Measurements from ENCODE around the gene SEC14L1. TPM values are rescaled to one million over a fixed set of nuclear protein-coding genes. Genes with fewer than 3 reads are reported as not detected.

The SEC14L1 gene
- total RNA-seq, 2 experiments from 2014 or later, result 86.5 to 88.8 TPM

GRCh38 chr17:77186141-77186604, 45.4 kb downstream of the SEC14L1 start:
- peak; percentile 85 for DNase-seq
- H3K9me3 Mint-ChIP-seq (ENCODE audit: insufficient read depth), result no peaks in the 10 kb centered on the region
- no peak overlapping the region for H3K27ac Mint-ChIP-seq
- no peak overlapping the region for H3K4me3 Mint-ChIP-seq
- POLR2A ChIA-PET, result interaction anchor here (0.7 to 1.5 kb wide), 2 partner anchors 21 to 98 kb away, joined by 3 to 4 read pairs; no protein-coding TSS in a partner anchor
- H3K4me1 Mint-ChIP-seq (ENCODE audit: low read depth), result peaks cover 52% of the 10 kb centered on the region
- CTCF ChIA-PET, result interaction anchor here (1.2 kb wide), 1 partner anchor 99 kb away, joined by 3 read pairs; no protein-coding TSS in a partner anchor
- H3K36me3 Mint-ChIP-seq (ENCODE audit: low read depth), result peaks cover 38% of the 10 kb centered on the region
- peak; percentile 78 for ATAC-seq
- no peaks in the 10 kb centered on the region for H3K27me3 Mint-ChIP-seq (ENCODE audit: low read depth)

DNA sequence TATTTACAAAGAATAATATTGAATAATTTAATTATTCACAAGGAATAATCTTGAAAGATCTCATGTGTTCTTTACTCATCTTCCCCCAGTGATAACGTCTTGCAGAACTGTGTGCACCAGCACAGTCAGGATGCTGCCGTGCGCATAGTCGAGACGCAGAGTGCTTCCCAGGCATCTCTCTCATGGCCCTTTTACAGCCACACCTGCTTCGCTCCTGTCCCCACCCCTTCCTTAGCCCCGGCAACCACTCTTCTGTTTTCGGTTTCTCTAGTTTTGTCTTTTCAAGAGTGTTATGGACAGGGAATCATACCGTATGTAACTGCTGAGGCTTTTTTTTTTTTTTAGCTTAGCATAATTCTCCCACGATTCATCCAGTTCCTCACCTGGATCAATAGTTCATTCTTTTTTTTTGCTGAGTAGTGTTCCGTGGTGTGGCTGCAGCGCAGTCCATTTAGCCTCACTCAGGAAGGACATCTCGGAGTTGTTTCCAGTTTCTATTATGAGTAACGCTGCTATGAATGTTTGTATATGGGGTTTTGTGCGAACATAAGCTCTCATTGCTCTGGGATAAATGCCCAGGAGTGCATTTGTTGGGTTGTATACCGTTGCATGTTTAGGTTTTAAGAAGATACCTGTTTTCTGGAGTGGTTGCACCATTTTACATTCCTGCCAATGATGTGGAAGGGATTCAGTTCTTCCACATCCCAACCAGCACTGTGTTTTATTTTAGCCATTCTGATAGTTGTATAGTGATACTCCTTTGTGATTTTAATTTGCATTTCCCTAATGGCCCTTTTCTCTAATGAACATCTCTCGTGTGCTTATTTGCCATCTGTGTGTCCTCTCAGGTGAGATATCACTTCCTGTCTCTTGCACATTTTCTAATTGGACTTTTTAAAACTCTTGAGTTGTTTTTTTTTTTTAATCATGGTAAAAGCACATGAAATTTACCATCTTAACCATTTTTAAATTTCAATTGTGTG, 47.6 kb downstream of the SEC14L1 start:
- Mint-ChIP-seq H3K4me3 (peak overlapping the region; percentile 39), H3K27me3 (ENCODE audit: low read depth) (no peaks in the 10 kb centered on the region), H3K9me3 (ENCODE audit: insufficient read depth) (no peaks in the 10 kb centered on the region), H3K36me3 (ENCODE audit: low read depth) (peaks cover 41% of the 10 kb centered on the region), H3K4me1 (ENCODE audit: low read depth) (peaks cover 37% of the 10 kb centered on the region), H3K27ac (peak overlapping the region; percentile 88)
- DNase-seq (no peak), ATAC-seq (no peak)
- ChIA-PET CTCF (interaction anchor here (1.4 to 1.7 kb wide), 3 partner anchors 20 to 97 kb away, joined by 3 to 5 read pairs (median 4); partner anchors contain the start of gene SEC14L1), POLR2A (interaction anchor here (0.6 to 1.2 kb wide), 4 partner anchors 46 to 452 kb away, joined by 3 to 5 read pairs (median 4); no protein-coding TSS in a partner anchor)

DNA sequence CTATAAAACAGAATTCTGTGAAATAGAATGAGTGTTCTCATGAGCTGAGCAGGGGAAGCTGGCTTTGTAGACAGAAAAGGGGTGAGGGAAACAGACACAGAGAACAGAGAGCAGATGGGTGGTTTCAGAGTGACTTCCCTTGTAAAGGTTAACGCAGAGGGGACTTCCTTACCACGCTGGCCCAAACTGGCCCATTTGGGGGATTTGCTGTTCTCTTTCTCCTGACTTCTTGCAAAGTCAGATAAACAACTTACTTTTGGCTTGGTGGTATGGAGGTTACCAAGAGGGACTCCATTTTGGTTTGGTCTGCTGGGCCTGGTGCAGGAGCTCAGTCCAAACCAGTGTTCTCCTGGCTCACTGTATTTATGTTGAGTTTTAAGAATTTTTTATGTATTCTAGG, 48.4 kb downstream of the SEC14L1 start:
- Mint-ChIP-seq H3K36me3 (ENCODE audit: low read depth) (peaks cover 47% of the 10 kb centered on the region), H3K9me3 (ENCODE audit: insufficient read depth) (no peaks in the 10 kb centered on the region), H3K4me1 (ENCODE audit: low read depth) (peaks cover 37% of the 10 kb centered on the region), H3K27me3 (ENCODE audit: low read depth) (no peaks in the 10 kb centered on the region), H3K27ac (peak overlapping the region; percentile 88), H3K4me3 (peak overlapping the region; percentile 39)
- DNase-seq, result peak; percentile 49
- CTCF ChIA-PET, result interaction anchor here (1.4 to 1.7 kb wide), 3 partner anchors 21 to 98 kb away, joined by 3 to 5 read pairs (median 4); partner anchors contain the start of gene SEC14L1
- ATAC-seq, result peak; percentile 55
- POLR2A ChIA-PET, result interaction anchor here (1.0 to 1.2 kb wide), 3 partner anchors 47 to 100 kb away, joined by 3 to 5 read pairs (median 4); no protein-coding TSS in a partner anchor

DNA sequence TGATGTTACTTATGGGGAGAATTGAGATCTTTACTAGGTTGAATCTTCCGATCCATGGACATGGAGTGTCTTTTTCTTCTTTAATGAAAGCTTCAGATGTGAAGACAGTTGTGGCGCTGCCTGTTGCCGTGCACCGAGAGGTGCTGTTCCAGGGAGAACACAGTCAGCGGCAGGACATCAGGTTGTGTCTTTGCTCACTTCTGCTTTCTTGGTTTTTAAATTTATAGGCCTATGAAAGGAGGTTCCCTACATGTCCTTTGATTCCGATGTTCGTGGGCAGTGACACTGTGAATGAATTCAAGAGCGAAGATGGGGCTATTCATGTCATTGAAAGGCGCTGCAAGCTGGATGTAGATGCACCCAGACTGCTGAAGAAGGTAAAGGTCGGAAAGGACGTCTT, 49.8 kb downstream of the SEC14L1 start:
- POLR2A ChIA-PET, result interaction anchor here (0.7 kb wide), 3 partner anchors 8 to 102 kb away, joined by 3 to 4 read pairs (median 3); partner anchors contain the start of gene SEC14L1

GRCh38 chr17:77191244-77191643, 50.5 kb downstream of the SEC14L1 start:
- ATAC-seq (no peak), DNase-seq (no peak)
- Mint-ChIP-seq H3K4me3 (no peak overlapping the region), H3K4me1 (ENCODE audit: low read depth) (peaks cover 37% of the 10 kb centered on the region), H3K36me3 (ENCODE audit: low read depth) (peaks cover 62% of the 10 kb centered on the region), H3K9me3 (ENCODE audit: insufficient read depth) (no peaks in the 10 kb centered on the region), H3K27me3 (ENCODE audit: low read depth) (no peaks in the 10 kb centered on the region), H3K27ac (no peak overlapping the region)
- POLR2A ChIA-PET, result interaction anchor here (0.7 kb wide), 3 partner anchors 9 to 102 kb away, joined by 3 to 4 read pairs (median 3); partner anchors contain the start of gene SEC14L1
- CTCF ChIA-PET, result no interaction called here

More for the DNA sequence above, 49.8 kb downstream of the SEC14L1 start:
- Mint-ChIP-seq H3K27me3 (ENCODE audit: low read depth) (no peaks in the 10 kb centered on the region), H3K27ac (peak overlapping the region; percentile 88), H3K9me3 (ENCODE audit: insufficient read depth) (no peaks in the 10 kb centered on the region), H3K4me1 (ENCODE audit: low read depth) (peaks cover 37% of the 10 kb centered on the region), H3K4me3 (no peak overlapping the region), H3K36me3 (ENCODE audit: low read depth) (peaks cover 56% of the 10 kb centered on the region)
- no peak for DNase-seq
- no peak for ATAC-seq
- CTCF ChIA-PET, result interaction anchor here (1.7 kb wide), 1 partner anchor 22 kb away, joined by 5 read pairs; no protein-coding TSS in a partner anchor

- H3K9me3 Mint-ChIP-seq (ENCODE audit: insufficient read depth), result no peaks in the 10 kb centered on the region
- POLR2A ChIA-PET, result no interaction called here
- H3K27me3 Mint-ChIP-seq (ENCODE audit: low read depth), result no peaks in the 10 kb centered on the region
- H3K27ac Mint-ChIP-seq, result peak overlapping the region; percentile 40
- peaks cover 30% of the 10 kb centered on the region for H3K4me1 Mint-ChIP-seq (ENCODE audit: low read depth)
- CTCF ChIA-PET, result no interaction called here
- no peak for DNase-seq
- peaks cover 72% of the 10 kb centered on the region for H3K36me3 Mint-ChIP-seq (ENCODE audit: low read depth)
- H3K4me3 Mint-ChIP-seq, result no peak overlapping the region
- no peak for ATAC-seq
Observed at GRCh38 chr17:77193653-77194052, 52.9 kb downstream of the SEC14L1 start.

- no peaks in the 10 kb centered on the region for H3K27me3 Mint-ChIP-seq (ENCODE audit: low read depth)
- no peak for DNase-seq
- H3K4me3 Mint-ChIP-seq, result no peak overlapping the region
- ChIA-PET POLR2A (no interaction called here), CTCF (no interaction called here)
- H3K27ac Mint-ChIP-seq, result no peak overlapping the region
- peaks cover 74% of the 10 kb centered on the region for H3K36me3 Mint-ChIP-seq (ENCODE audit: low read depth)
- no peaks in the 10 kb centered on the region for H3K9me3 Mint-ChIP-seq (ENCODE audit: insufficient read depth)
- ATAC-seq, result no peak
- H3K4me1 Mint-ChIP-seq (ENCODE audit: low read depth), result peaks cover 25% of the 10 kb centered on the region
Observed at GRCh38 chr17:77194179-77194578, 53.4 kb downstream of the SEC14L1 start.

DNA sequence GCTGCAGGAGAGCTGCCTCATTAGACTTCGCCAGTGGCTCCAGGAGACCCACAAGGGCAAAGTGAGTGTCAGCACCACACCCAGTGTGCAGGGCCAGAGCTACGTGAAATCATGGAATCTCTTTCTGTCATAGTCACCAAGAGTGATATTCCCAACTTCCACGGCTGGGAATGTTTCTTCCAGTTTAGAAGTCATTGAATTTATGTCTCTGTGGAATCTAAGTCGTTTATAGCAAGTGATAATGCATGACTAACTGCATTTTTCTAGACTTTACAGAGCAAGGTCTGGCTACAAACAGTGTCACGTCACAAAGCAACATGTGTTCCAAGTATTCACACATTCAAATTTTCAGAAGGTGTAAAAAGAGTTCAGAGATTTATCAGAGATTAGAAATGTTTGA, 55.5 kb downstream of the SEC14L1 start:
- POLR2A ChIA-PET, result interaction anchor here (0.8 kb wide), 1 partner anchor 107 kb away, joined by 3 read pairs; no protein-coding TSS in a partner anchor
- no peak for ATAC-seq
- Mint-ChIP-seq H3K9me3 (ENCODE audit: insufficient read depth) (no peaks in the 10 kb centered on the region), H3K27ac (no peak overlapping the region), H3K36me3 (ENCODE audit: low read depth) (peaks cover 79% of the 10 kb centered on the region), H3K4me3 (no peak overlapping the region), H3K4me1 (ENCODE audit: low read depth) (peaks cover 9% of the 10 kb centered on the region), H3K27me3 (ENCODE audit: low read depth) (no peaks in the 10 kb centered on the region)
- no peak for DNase-seq
- CTCF ChIA-PET, result interaction anchor here (1.4 kb wide), 1 partner anchor 110 kb away, joined by 7 read pairs; no protein-coding TSS in a partner anchor

- Mint-ChIP-seq H3K4me1 (ENCODE audit: low read depth) (peaks cover 5% of the 10 kb centered on the region), H3K4me3 (no peak overlapping the region), H3K27ac (no peak overlapping the region), H3K9me3 (ENCODE audit: insufficient read depth) (no peaks in the 10 kb centered on the region), H3K36me3 (ENCODE audit: low read depth) (peaks cover 81% of the 10 kb centered on the region), H3K27me3 (ENCODE audit: low read depth) (no peaks in the 10 kb centered on the region)
- no peak for DNase-seq
- ATAC-seq, result no peak
- ChIA-PET POLR2A (no interaction called here), CTCF (no interaction called here)
Observed at GRCh38 chr17:77197115-77197514, 56.3 kb downstream of the SEC14L1 start.

DNA sequence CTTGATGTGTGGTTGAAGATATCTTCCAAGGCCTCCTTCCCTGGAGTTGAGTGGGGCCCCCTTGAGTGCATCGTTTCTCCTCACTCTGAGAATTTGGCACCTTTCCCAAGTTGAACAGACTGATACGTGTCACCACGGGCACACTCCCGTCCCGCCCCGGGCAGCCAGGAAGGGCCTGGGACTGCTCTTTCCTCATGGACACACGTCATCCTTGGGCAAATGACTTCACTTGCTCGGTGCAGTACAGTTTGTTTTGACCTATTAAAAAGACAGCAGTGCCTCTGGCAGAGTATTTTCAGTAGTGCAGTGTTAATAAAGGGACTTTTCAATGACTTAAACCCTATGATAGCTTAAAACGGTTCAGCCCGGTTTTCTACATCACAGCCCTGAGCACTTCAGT, 59.9 kb downstream of the SEC14L1 start:
- no peaks in the 10 kb centered on the region for H3K9me3 Mint-ChIP-seq (ENCODE audit: insufficient read depth)
- DNase-seq (no peak), ATAC-seq (no peak)
- ChIA-PET POLR2A (no interaction called here), CTCF (no interaction called here)
- H3K36me3 Mint-ChIP-seq (ENCODE audit: low read depth), result peaks cover 78% of the 10 kb centered on the region
- H3K27me3 Mint-ChIP-seq (ENCODE audit: low read depth), result no peaks in the 10 kb centered on the region
- peaks cover 4% of the 10 kb centered on the region for H3K4me1 Mint-ChIP-seq (ENCODE audit: low read depth)
- H3K4me3 Mint-ChIP-seq, result no peak overlapping the region
- no peak overlapping the region for H3K27ac Mint-ChIP-seq

DNA sequence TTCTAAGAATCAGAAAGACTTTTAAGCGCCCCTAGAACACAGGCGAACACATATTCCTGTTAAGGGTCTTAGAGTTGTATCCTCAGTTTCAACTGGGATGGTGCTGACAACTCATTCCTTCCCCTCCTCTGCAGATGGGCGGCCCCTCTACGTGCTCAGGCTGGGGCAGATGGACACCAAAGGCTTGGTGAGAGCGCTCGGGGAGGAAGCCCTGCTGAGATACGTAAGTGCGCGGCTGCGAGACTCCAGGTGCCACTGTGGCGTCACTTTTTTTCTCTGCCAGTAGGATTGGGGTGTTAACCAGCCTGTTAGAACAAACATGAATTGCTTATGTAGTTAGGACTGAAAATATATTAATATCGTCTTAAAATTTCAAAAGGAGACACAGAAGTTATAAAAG, 62.7 kb downstream of the SEC14L1 start:
- Mint-ChIP-seq H3K4me1 (ENCODE audit: low read depth) (peaks cover 4% of the 10 kb centered on the region), H3K4me3 (no peak overlapping the region), H3K36me3 (ENCODE audit: low read depth) (peaks cover 77% of the 10 kb centered on the region), H3K27ac (no peak overlapping the region), H3K9me3 (ENCODE audit: insufficient read depth) (no peaks in the 10 kb centered on the region), H3K27me3 (ENCODE audit: low read depth) (no peaks in the 10 kb centered on the region)
- POLR2A ChIA-PET, result interaction anchor here (0.5 kb wide), 1 partner anchor 10 kb away, joined by 3 read pairs; no protein-coding TSS in a partner anchor
- CTCF ChIA-PET, result interaction anchor here (0.9 to 1.8 kb wide), 3 partner anchors 22 to 117 kb away, joined by 3 to 6 read pairs (median 4); no protein-coding TSS in a partner anchor
- ATAC-seq (no peak), DNase-seq (no peak)

Data from activated CD8-positive, alpha-beta T cell treated with anti-CD3 and anti-CD28 coated beads, Interleukin-2, amount 10 ng/mL, durations not matched to agents 7 days and 5 days (primary cell).